22Rv1 (cell line): ENCODE measurements around the gene ENDOG.

Experiments used
- ZFX ChIP-seq: fragments of 450-650 bp; IDR thresholded peaks from 2 replicates; pipeline ENCODE4 v1.6.1; 2017; ENCODE audit warnings: antibody characterized with exemption, borderline replicate concordance
- TF ChIP-seq, protein P1 (sequence below): fragments of 450-650 bp; IDR thresholded peaks from 2 replicates; pipeline ENCODE4 v1.5.1; 2017; ENCODE audit warnings: mild to moderate bottlenecking

DNA sequence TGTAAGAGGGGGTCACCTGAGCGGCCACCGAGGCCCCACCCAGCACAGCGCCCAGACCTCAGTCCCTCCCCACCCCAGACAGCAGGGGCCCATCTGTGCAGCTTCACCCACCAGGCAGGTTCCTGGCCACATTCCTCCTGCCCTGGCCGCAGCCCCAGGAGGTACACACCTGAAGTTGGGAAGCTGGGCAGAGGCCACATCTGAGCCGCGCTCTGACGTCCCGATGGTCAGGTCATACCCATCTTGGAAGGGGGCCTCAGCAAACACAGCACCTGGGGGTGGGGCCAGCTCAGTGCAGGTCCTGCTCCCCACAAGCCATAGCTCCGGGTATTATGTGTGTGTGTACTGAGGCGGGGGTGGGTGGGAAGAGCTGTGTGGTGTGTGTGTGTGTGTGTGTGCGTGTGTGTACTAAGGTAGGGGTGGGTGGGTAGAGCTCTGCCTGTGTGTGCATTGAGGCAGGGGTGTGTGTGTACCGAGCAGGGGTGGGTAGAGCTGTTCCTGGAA, 5.7 kb downstream of the ENDOG start:
- no peak for TF ChIP-seq ZFX
- TF ChIP-seq, protein P1, sequence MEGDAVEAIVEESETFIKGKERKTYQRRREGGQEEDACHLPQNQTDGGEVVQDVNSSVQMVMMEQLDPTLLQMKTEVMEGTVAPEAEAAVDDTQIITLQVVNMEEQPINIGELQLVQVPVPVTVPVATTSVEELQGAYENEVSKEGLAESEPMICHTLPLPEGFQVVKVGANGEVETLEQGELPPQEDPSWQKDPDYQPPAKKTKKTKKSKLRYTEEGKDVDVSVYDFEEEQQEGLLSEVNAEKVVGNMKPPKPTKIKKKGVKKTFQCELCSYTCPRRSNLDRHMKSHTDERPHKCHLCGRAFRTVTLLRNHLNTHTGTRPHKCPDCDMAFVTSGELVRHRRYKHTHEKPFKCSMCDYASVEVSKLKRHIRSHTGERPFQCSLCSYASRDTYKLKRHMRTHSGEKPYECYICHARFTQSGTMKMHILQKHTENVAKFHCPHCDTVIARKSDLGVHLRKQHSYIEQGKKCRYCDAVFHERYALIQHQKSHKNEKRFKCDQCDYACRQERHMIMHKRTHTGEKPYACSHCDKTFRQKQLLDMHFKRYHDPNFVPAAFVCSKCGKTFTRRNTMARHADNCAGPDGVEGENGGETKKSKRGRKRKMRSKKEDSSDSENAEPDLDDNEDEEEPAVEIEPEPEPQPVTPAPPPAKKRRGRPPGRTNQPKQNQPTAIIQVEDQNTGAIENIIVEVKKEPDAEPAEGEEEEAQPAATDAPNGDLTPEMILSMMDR = no peak
